ENCODE data around the gene PCDH9.

The PCDH9 gene

GRCh38 chr13:66840621-66841020, 389.5 kb downstream of the PCDH9 start:
- no peak for DNase-seq (ENCODE audit: low read depth)
- TF ChIP-seq CTCF (IDR thresholded peaks at IDR 0.05; ENCODE audit: low read depth, low read length) (no peak), MYC (IDR thresholded peaks at IDR 0.05; ENCODE audit: low read depth, low read length) (no peak), POLR2A (IDR thresholded peaks at IDR 0.05; ENCODE audit: extremely low read depth, insufficient read length) (no peak)
- TF ChIP-seq, protein P1, sequence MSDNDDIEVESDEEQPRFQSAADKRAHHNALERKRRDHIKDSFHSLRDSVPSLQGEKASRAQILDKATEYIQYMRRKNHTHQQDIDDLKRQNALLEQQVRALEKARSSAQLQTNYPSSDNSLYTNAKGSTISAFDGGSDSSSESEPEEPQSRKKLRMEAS (IDR thresholded peaks at IDR 0.05; ENCODE audit: low read depth, low read length): no peak

GRCh38 chr13:66837246-66837645, 392.9 kb downstream of the PCDH9 start:
- TF ChIP-seq POLR2A (IDR thresholded peaks at IDR 0.05; ENCODE audit: extremely low read depth, insufficient read length): no peak
- TF ChIP-seq, protein P1 (IDR thresholded peaks at IDR 0.05; ENCODE audit: low read depth, low read length): no peak
- TF ChIP-seq CTCF (IDR thresholded peaks at IDR 0.05; ENCODE audit: low read depth, low read length): no peak
- no peak for TF ChIP-seq MYC (IDR thresholded peaks at IDR 0.05; ENCODE audit: low read depth, low read length)

More at GRCh38 chr13:66840621-66841020, 389.5 kb downstream of the PCDH9 start:
- H3K4me3 ChIP-seq (ENCODE audit: low read depth, low read length): no peak overlapping the region

GRCh38 chr13:66835040-66835628, 395.0 kb downstream of the PCDH9 start:
- no peak for TF ChIP-seq POLR2A (IDR thresholded peaks at IDR 0.05; ENCODE audit: extremely low read depth, insufficient read length)
- TF ChIP-seq, protein P1 (IDR thresholded peaks at IDR 0.05; ENCODE audit: low read depth, low read length): no peak
- no peak for TF ChIP-seq MYC (IDR thresholded peaks at IDR 0.05; ENCODE audit: low read depth, low read length)
- TF ChIP-seq CTCF (IDR thresholded peaks at IDR 0.05; ENCODE audit: low read depth, low read length): no peak
- no peak for DNase-seq (ENCODE audit: low read depth)

More at GRCh38 chr13:66837246-66837645, 392.9 kb downstream of the PCDH9 start:
- DNase-seq (ENCODE audit: low read depth): no peak
- H3K4me3 ChIP-seq (ENCODE audit: low read depth, low read length): no peak overlapping the region

DNA sequence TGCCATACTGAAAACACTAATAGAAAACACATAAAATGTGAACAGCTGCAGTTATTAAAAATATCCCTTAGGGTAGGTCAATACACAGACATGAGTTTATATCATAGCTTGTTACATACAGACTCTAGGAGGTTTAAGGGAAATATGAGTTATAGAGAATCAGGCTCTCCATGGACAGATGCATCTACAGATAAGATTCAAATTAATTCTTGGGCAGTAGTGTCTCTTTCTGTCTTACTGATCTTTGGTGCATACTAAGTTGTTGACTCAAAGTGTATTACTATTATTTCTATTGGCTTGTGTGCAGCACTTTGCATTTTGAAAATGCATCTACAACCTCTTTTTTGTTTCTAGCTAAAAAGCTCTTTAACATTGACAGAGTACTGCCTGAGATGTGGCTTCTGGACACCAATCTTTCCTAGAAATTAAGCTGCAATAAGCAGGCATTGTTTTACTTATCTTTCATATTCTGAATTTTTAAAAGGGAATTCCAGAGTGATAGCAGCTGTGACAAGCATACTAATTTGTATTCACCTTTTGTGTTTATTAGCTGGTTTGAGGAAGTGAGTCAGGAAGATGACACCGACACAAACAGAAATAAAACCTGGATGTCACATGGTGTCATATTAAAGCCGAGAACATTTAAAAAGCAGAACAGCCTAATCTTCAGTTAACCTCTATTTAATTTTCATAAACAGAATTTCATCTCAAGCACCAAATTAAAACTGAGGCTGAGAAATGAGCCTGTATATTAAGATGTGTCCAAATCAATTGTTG, 399.0 kb downstream of the PCDH9 start:
- no peak for DNase-seq (ENCODE audit: low read depth)
- TF ChIP-seq, protein P1 (IDR thresholded peaks at IDR 0.05; ENCODE audit: low read depth, low read length): no peak
- no peak for TF ChIP-seq MYC (IDR thresholded peaks at IDR 0.05; ENCODE audit: low read depth, low read length)
- TF ChIP-seq POLR2A (IDR thresholded peaks at IDR 0.05; ENCODE audit: extremely low read depth, insufficient read length): no peak
- no peak for TF ChIP-seq CTCF (IDR thresholded peaks at IDR 0.05; ENCODE audit: low read depth, low read length)
- H3K4me3 ChIP-seq (ENCODE audit: low read depth, low read length): no peak overlapping the region

More at GRCh38 chr13:66835040-66835628, 395.0 kb downstream of the PCDH9 start:
- no peak overlapping the region for H3K4me3 ChIP-seq (ENCODE audit: low read depth, low read length)

DNA sequence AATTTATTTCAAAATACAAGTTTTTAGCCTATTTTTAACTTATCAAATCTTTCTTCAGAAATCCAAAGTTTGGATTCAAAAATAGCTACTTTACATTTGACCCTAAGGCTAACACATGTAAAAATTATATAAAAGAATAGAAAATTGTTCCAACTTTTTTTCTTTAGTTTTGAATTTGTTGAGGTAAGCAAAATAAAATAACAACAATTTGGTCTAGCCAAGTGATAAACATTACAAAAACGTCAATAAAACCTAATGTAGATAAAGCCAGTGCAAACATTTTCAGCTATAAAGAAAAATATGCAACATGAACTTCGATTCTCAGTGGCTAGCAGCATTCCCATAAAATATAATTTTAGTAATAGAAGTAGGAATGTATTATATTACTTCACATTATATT, 400.3 kb downstream of the PCDH9 start:
- TF ChIP-seq CTCF (IDR thresholded peaks at IDR 0.05; ENCODE audit: low read depth, low read length) (no peak), POLR2A (IDR thresholded peaks at IDR 0.05; ENCODE audit: extremely low read depth, insufficient read length) (no peak), MYC (IDR thresholded peaks at IDR 0.05; ENCODE audit: low read depth, low read length) (no peak)
- TF ChIP-seq, protein P1 (IDR thresholded peaks at IDR 0.05; ENCODE audit: low read depth, low read length): no peak
- DNase-seq (ENCODE audit: low read depth): no peak
- no peak overlapping the region for H3K4me3 ChIP-seq (ENCODE audit: low read depth, low read length)
